Fibroblast of pulmonary artery (primary cell): ENCODE results near the gene ZNF276.

Source experiments
- DNase-seq: peaks from one replicate; pipeline ENCODE4 v3.0.0-alpha.2; 2010; ENCODE audit warnings: low read depth
- H3K4me3 ChIP-seq: replicated peaks from 2 replicates; pipeline ENCODE4 v1.5.1; 2011; ENCODE audit warnings: low read depth, mild to moderate bottlenecking, control low read depth, low read length, moderate library complexity
- TF ChIP-seq, protein P1 (sequence below): IDR thresholded peaks from 2 replicates; pipeline ENCODE4 v1.5.1; 2011; ENCODE audit warnings: mild to moderate bottlenecking, control low read depth, low read length, inconsistent platforms; ENCODE audit errors: missing control alignments

ZNF276 gene

DNA sequence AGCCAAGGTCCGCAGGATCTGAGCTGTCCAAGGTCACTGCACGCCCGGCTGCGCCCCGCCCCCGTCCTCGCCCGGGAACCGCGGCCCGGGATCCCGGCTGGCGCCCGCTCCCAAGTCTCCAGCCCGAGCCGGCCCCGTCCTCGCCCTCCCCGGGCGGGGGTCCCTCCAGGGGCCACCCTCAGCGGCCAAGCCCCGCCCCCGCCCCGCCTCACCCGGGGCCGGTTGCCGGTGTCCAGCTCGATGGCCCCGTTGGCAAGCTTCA lies 855 bp upstream of the ZNF276 start:
- TF ChIP-seq, protein P1, sequence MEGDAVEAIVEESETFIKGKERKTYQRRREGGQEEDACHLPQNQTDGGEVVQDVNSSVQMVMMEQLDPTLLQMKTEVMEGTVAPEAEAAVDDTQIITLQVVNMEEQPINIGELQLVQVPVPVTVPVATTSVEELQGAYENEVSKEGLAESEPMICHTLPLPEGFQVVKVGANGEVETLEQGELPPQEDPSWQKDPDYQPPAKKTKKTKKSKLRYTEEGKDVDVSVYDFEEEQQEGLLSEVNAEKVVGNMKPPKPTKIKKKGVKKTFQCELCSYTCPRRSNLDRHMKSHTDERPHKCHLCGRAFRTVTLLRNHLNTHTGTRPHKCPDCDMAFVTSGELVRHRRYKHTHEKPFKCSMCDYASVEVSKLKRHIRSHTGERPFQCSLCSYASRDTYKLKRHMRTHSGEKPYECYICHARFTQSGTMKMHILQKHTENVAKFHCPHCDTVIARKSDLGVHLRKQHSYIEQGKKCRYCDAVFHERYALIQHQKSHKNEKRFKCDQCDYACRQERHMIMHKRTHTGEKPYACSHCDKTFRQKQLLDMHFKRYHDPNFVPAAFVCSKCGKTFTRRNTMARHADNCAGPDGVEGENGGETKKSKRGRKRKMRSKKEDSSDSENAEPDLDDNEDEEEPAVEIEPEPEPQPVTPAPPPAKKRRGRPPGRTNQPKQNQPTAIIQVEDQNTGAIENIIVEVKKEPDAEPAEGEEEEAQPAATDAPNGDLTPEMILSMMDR: no peak
- DNase-seq: no peak

DNA sequence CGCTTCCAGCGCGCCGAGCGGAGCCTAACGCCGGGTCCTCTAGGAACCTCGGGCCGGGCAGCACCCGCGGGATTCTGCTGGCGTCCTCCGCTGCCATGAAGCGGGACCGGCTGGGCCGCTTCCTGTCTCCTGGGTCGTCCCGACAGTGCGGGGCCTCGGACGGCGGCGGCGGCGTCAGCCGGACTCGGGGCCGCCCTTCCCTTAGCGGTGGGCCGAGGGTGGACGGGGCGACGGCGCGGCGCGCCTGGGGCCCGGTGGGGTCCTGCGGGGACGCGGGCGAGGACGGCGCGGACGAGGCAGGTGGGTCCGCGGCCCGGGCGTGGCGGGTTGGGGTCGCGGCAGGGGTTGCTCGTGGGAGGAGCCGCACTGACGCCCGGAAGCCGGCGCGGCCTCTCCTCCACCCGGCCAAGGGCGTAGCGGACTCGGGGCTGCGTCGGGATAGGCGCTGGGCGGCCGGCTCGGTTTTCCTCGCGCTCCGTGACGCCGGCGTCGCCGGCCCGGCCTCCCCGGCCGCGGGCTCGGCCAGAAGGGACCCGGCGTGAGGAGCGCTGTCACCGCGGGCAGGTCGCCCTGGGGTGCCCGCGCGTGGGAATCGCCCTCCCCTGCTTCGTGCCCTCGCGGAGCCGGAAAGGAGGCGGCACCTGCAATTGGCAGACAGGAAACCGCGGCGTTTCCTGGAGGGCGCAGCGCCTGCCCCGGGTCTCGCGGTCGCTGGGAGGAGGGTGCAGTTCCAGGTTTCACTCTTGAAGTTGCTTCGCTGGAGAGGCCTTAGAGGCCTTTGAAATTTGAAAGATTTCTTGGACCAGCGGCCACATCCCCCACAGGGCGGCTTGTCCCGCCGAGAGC lies 432 bp downstream of the ZNF276 start:
- TF ChIP-seq, protein P1: no peak
- DNase-seq: peak; percentile 61

More for the DNA sequence above, 855 bp upstream of the ZNF276 start:
- H3K4me3 ChIP-seq: peak overlapping the region; percentile 79

DNA sequence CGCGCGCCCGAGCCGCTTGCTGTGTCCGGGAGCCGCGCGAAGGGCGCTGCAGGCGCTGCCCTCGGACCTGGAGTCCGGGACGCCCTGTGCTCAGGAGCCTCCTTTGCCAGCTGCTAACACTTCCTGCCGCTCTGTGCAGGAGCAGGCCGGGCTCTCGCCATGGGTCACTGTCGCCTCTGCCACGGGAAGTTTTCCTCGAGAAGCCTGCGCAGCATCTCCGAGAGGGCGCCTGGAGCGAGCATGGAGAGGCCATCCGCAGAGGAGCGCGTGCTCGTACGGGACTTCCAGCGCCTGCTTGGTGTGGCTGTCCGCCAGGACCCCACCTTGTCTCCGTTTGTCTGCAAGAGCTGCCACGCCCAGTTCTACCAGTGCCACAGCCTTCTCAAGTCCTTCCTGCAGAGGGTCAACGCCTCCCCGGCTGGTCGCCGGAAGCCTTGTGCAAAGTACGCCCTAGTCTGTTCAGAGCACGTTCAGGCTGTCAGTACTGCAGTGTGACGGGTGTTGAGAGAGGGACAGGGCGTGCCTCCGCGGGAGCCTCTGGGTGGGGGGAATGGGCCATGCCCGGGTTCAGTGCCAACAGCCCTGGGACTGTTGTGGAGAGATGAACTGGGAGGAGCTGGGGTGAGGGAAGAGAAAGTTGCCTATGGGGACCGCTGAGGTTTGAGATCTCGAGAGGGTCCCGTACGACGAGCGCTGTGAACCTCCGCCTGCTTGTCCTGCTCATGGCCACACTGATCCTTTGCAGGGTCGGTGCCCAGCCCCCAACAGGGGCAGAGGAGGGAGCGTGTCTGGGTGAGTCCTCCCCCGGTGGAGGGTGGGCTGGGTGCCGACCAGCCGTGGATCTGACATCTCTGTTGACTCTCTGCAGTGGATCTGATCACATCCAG lies 1.3 kb downstream of the ZNF276 start:
- peak overlapping the region; percentile 79 for H3K4me3 ChIP-seq
- TF ChIP-seq, protein P1: no peak
- peak; percentile 52 for DNase-seq

More for the DNA sequence above, 432 bp downstream of the ZNF276 start:
- H3K4me3 ChIP-seq: peak overlapping the region; percentile 79

DNA sequence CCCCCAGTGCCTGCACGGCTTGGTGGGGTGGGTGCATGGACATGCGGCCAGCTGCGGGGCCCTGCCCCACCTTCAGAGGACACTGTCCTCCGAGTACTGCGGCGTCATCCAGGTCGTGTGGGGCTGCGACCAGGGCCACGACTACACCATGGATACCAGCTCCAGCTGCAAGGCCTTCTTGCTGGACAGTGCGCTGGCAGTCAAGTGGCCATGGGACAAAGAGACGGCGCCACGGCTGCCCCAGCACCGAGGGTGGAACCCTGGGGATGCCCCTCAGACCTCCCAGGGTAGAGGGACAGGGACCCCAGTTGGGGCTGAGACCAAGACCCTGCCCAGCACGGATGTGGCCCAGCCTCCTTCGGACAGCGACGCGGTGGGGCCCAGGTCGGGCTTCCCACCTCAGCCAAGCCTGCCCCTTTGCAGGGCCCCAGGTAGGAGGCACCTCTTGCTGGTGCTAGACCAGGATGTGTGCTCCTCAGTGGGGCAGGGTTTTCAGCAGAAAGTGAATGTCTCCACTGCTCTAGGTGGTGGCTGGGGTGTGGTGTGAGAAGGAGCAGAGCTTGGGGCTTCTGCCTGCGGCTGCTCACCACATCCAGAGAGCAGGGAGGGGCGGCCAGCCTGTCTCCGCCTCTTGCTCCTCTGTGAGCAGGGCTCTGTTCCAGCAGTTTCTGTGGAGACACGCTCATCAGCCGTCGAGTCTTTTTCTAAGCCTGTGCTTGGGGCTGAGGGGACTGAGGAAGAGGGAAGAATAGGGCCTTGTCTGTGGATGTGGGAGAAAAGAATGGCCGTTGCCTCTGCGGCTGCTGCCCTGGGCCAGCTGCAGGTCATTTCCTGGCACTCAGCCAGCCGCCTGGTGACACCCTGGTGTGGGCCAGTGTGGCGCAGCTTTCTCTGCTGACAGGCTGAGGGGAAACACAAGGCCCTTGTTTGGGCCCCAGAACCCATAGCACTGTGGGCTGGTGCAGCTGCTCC lies 2.2 kb downstream of the ZNF276 start:
- TF ChIP-seq, protein P1: no peak
- DNase-seq: peak; percentile 18
- peak overlapping the region; percentile 79 for H3K4me3 ChIP-seq

DNA sequence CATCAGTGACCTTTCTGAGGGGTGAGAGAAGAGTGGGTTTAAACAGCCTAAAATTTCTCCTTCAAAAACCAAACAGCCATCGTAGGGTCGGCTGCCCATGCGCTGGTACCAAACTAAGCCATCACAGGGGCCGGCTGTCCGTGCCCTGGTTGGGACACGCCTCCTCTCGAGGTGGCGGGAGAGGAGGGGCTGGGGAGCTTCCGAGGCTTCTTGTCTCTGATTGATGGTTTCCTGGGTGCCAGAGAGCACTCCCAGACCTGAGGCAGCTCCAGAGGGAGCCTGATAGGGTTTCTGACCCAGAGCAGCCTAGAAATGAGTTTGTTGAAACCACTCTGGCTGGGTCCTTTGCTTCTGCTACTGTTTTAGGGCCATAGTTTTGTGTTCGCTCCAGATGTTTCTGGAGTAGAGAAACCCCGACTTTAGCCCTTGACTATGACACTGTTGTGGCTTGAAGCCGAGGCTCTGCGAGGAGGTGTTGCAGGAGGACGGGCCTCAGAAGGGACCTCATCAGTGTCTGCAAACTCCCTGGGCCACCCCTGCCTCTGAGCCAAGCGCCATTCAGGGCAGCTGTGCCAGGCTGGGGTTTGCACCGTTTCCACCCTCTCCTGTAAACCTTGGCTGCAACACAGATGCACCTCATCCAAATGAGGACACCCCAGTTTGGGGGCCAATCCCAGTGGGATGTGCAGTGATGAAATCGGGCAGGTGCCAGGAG lies 6.2 kb downstream of the ZNF276 start:
- H3K4me3 ChIP-seq: no peak overlapping the region
- TF ChIP-seq, protein P1: no peak
- DNase-seq: no peak

DNA sequence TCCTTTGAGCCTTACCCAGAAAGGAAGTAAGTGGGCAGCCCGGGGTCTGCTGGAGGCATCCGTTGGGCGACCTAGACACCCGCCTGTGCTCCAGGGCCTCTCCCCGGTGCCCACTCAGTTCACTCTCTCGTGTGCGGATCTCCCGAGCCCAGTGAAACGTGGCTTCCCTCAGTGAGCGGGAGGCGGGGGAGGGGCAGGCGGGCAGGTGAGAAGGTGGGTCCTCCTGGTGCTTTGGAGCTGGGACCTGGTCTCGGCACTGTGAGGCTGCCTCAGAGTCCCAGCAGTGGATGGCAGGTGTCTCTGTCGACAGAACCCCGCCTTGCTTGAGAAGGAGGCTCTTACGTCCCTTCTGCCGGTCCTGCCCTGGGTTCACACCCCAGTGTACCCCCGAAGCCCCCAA lies 8.0 kb downstream of the ZNF276 start:
- no peak for DNase-seq
- no peak overlapping the region for H3K4me3 ChIP-seq
- TF ChIP-seq, protein P1: no peak
